HG02840 (cell line): ENCODE data around the gene DLG2.
"Not testable (repeated sequence)": the region's sequence is repeated elsewhere in the genome, so short reads cannot be mapped to it uniquely, and the experiment has no call there.

Source experiments
- ATAC-seq: cut with Tn5 transposase; IDR thresholded peaks from one replicate; pipeline ENCODE4 v1.9.1; 2021; ENCODE audit warnings: mild to moderate bottlenecking, moderate library complexity, moderate number of reproducible peaks; ENCODE audit not compliant: unreplicated experiment, low FRiP score

Gene DLG2

GRCh38 chr11:83449338-83449913 is 2177.7 kb downstream of the DLG2 start:
- ATAC-seq, result no peak

GRCh38 chr11:83448686-83449085 is 2178.5 kb downstream of the DLG2 start:
- no peak for ATAC-seq

GRCh38 chr11:83443880-83444279 is 2183.3 kb downstream of the DLG2 start:
- not testable (repeated sequence) for ATAC-seq

GRCh38 chr11:83441601-83442000 is 2185.5 kb downstream of the DLG2 start:
- ATAC-seq, result no peak

GRCh38 chr11:83441171-83441570 is 2186.0 kb downstream of the DLG2 start:
- ATAC-seq, result no peak

GRCh38 chr11:83438438-83438837 is 2188.7 kb downstream of the DLG2 start:
- no peak for ATAC-seq

- ATAC-seq, result no peak
Observed at GRCh38 chr11:83437939-83438338, 2189.2 kb downstream of the DLG2 start.

- no peak for ATAC-seq
Observed at GRCh38 chr11:83436855-83437254, 2190.3 kb downstream of the DLG2 start.

GRCh38 chr11:83434812-83435211 is 2192.3 kb downstream of the DLG2 start:
- not testable (repeated sequence) for ATAC-seq

GRCh38 chr11:83427943-83428342 is 2199.2 kb downstream of the DLG2 start:
- ATAC-seq, result no peak

- ATAC-seq, result no peak
Observed at GRCh38 chr11:83427501-83427900, 2199.6 kb downstream of the DLG2 start.

GRCh38 chr11:83425137-83425466 is 2202.0 kb downstream of the DLG2 start:
- no peak for ATAC-seq

GRCh38 chr11:83424376-83425136 is 2202.6 kb downstream of the DLG2 start:
- no peak for ATAC-seq

GRCh38 chr11:83422641-83423040 is 2204.5 kb downstream of the DLG2 start:
- not testable (repeated sequence) for ATAC-seq

- ATAC-seq, result no peak
Observed at GRCh38 chr11:83410605-83411565, 2216.3 kb downstream of the DLG2 start.

GRCh38 chr11:83409891-83410290 is 2217.3 kb downstream of the DLG2 start:
- no peak for ATAC-seq

GRCh38 chr11:83409476-83409875 is 2217.7 kb downstream of the DLG2 start:
- ATAC-seq, result no peak

- ATAC-seq, result no peak
Observed at GRCh38 chr11:83408946-83409345, 2218.2 kb downstream of the DLG2 start.
